K562 (cell line): Measurements from ENCODE around the gene MAP3K7. TPM values are rescaled to one million over a fixed set of nuclear protein-coding genes. Genes with fewer than 3 reads are reported as not detected.

ENCODE experiments used
- ATAC-seq: fragments of 200-7000 bp; cut with Tn5 transposase; 3 replicates; pipeline ENCODE4 v1.9.1; 2020; ENCODE audit warnings: moderate library complexity
- BruUV-seq: library from RNA; stranded (reverse); fragments of 400-500 nt; replicated peaks from 2 replicates; lab custom pipeline; 2021; lab: Mats Ljungman, UMichigan
- CTCF ChIA-PET: fragments of 300-600 bp; formaldehyde crosslinking; extraction: SDS; loops from one replicate; lab custom pipeline; 2021; ENCODE audit warnings: low intra/inter-chr PET ratio; lab: Yijun Ruan, JAX
- POLR2A ChIA-PET: fragments of 300-600, 350-650 bp; sonication (Branson Sonifier 250); formaldehyde crosslinking; extraction: SDS; loops from one replicate; lab custom pipeline; 2021; ENCODE audit warnings: antibody characterized with exemption, inconsistent platforms; lab: Yijun Ruan, JAX
- DNase-seq, 4 experiments: peaks; one replicate each; pipeline versions ENCODE4 v3.0.0 to v3.0.0-alpha.2; 2011 to 2018; ENCODE audit warnings: low spot score in 3 of 4, mixed read lengths in 3 of 4; ENCODE audit errors: extremely low read depth in 1 of 4
- FAIRE-seq: peaks from 2 replicates; lab custom pipeline; 2011; peaks lifted over from hg19 to GRCh38; lab: Jason Lieb, UNC
- H2AFZ ChIP-seq: 2 replicates; pipeline ENCODE4 v1.6.0; 2011; ENCODE audit warnings: low read depth, low read length, control low read depth, inconsistent platforms
- H3K27ac ChIP-seq: fragments of 200-600 bp; 3 replicates; pipeline ENCODE4 v1.8.0; 2011; ENCODE audit warnings: low read depth, mild to moderate bottlenecking, control low read depth, inconsistent platforms, low read length, moderate library complexity, mixed read lengths; ENCODE audit errors: extremely low read depth
- H3K27me3 ChIP-seq, 2 experiments: fragments of 300-600 bp in 1 of 2; 2 replicates in 1 of 2; 3 replicates in 1 of 2; pipeline versions ENCODE4 v1.6.0 to v1.8.0; 2011; ENCODE audit warnings: inconsistent platforms in 2 of 2, low read length in 2 of 2, mild to moderate bottlenecking in 1 of 2, mixed read lengths in 1 of 2, moderate library complexity in 1 of 2; ENCODE audit not compliant: control insufficient read depth in 2 of 2, insufficient read depth in 2 of 2
- H3K36me3 ChIP-seq: fragments of 300-600 bp; 3 replicates; pipeline ENCODE4 v1.8.0; 2011; ENCODE audit warnings: mild to moderate bottlenecking, low read length, inconsistent platforms; ENCODE audit not compliant: control insufficient read depth, insufficient read depth
- H3K4me1 ChIP-seq, 2 experiments: fragments of 200-600 bp in 1 of 2; replicated peaks in 1 of 2; 2 replicates in 1 of 2; 3 replicates in 1 of 2; pipeline versions ENCODE4 v1.5.1 to v1.8.0; 2011; ENCODE audit warnings: inconsistent platforms in 2 of 2, low read length in 2 of 2, mild to moderate bottlenecking in 1 of 2, mixed read lengths in 1 of 2, moderate library complexity in 1 of 2; ENCODE audit not compliant: control insufficient read depth in 2 of 2, insufficient read depth in 2 of 2
- H3K4me2 ChIP-seq: 2 replicates; pipeline ENCODE4 v1.6.1; 2011; ENCODE audit warnings: low read length, control low read depth, inconsistent platforms, mixed read lengths; ENCODE audit not compliant: insufficient read depth
- H3K4me3 ChIP-seq: fragments of 200-600 bp; sonication (generic), shearing (Covaris generic); 2 replicates; pipeline ENCODE4 v1.5.1; 2016; ENCODE audit warnings: control low read depth, inconsistent platforms
- H3K79me2 ChIP-seq: fragments of 200-600 bp; 3 replicates; pipeline ENCODE4 v1.8.0; 2011; ENCODE audit warnings: low read length, inconsistent platforms; ENCODE audit not compliant: control insufficient read depth, insufficient read depth
- H3K9ac ChIP-seq, 2 experiments: 2 replicates each; pipeline versions ENCODE4 v1.6.0 to v1.6.1; 2011; ENCODE audit warnings: low read depth in 2 of 2, low read length in 2 of 2, control low read depth in 1 of 2, inconsistent platforms in 1 of 2, mild to moderate bottlenecking in 1 of 2, mixed read lengths in 1 of 2; ENCODE audit not compliant: insufficient read depth in 1 of 2
- H3K9me1 ChIP-seq: one replicate; pipeline ENCODE4 v1.6.0; 2011; ENCODE audit warnings: inconsistent platforms, mild to moderate bottlenecking, low read length, moderate library complexity; ENCODE audit not compliant: control insufficient read depth, insufficient read depth
- H3K9me3 ChIP-seq: replicated peaks from 2 replicates; pipeline ENCODE4 v1.5.1; 2011; ENCODE audit warnings: low read depth, low read length, inconsistent platforms; ENCODE audit not compliant: control insufficient read depth, insufficient read depth
- H4K20me1 ChIP-seq: replicated peaks from 2 replicates; pipeline ENCODE4 v1.6.1; 2011; ENCODE audit warnings: low read length, inconsistent platforms, mixed read lengths; ENCODE audit not compliant: control insufficient read depth, insufficient read depth
- BRF2 ChIP-seq: IDR thresholded peaks from 3 replicates; pipeline ENCODE4 v1.6.1; 2011; ENCODE audit warnings: borderline replicate concordance, mild to moderate bottlenecking; ENCODE audit not compliant: insufficient read length, insufficient read depth
- CBX1 ChIP-seq: sonication (generic); IDR thresholded peaks from 2 replicates; pipeline ENCODE4 v1.6.1; 2016; ENCODE audit warnings: antibody characterized with exemption, low read depth, mild to moderate bottlenecking
- NR2F6 ChIP-seq: fragments of 450-650 bp; formaldehyde crosslinking; IDR thresholded peaks from 2 replicates; pipeline ENCODE4 v1.4.0; 2020; ENCODE audit warnings: mild to moderate bottlenecking
- PCBP1 ChIP-seq: fragments of 200-400 bp; formaldehyde crosslinking; IDR thresholded peaks from 2 replicates; pipeline ENCODE4 v1.6.1; 2018; ENCODE audit warnings: mild to moderate bottlenecking, low read depth, low read length; ENCODE audit not compliant: poor library complexity, severe bottlenecking
- ZNF830 ChIP-seq: fragments of 250-450 bp; sonication (Bioruptor Pico); IDR thresholded peaks from 2 replicates; pipeline ENCODE4 v1.5.0; 2021; ENCODE audit warnings: mild to moderate bottlenecking
- in situ Hi-C: fragments of 300-500 bp; cut with MboI; formaldehyde crosslinking; loops from 4 replicates; pipeline ENCODE4 v1.15.0; 2018; ENCODE audit warnings: inconsistent platforms, mixed read lengths
- intact Hi-C: fragments of 100-400 bp; cut with micrococcal nuclease; formaldehyde crosslinking; loops from 2 replicates; pipeline ENCODE4 v1.14.2; 2022
- polyA plus RNA-seq, 8 experiments: library from polyadenylated mRNA; depleted of rRNA in 4 of 8; stranded (reverse) in 5 of 8; unstranded in 3 of 8; fragments of >200 nt; fragmentation: Nextera tagmentation in 2 of 8; fragmentation: Illumina TruSeq in 1 of 8; extraction: Ambion mirVana in 2 of 8; extraction: Trizol in 1 of 8; gene quantifications; 2 replicates each; pipeline versions ENCODE4 v1.2.1 to v1.2.3, GENCODE V29; 2011 to 2014; ENCODE audit warnings: inconsistent platforms in 1 of 8, missing spikeins in 1 of 8
- total RNA-seq, 7 experiments: library from RNA; depleted of rRNA in 6 of 7; stranded (reverse); fragments of >200 nt in 6 of 7; fragmentation: Illumina TruSeq in 2 of 7; extraction: Trizol in 2 of 7; gene quantifications; 2 replicates each; pipeline versions ENCODE4 v1.2.1 to v1.2.3, GENCODE V29; 2011 to 2021; ENCODE audit warnings: low replicate concordance in 1 of 7
- TF ChIP-seq, protein P1 (sequence below): fragments of 450-650 bp; formaldehyde crosslinking; IDR thresholded peaks from 2 replicates; pipeline ENCODE4 v1.4.0; 2022; ENCODE audit warnings: missing genetic modification characterization
- TF ChIP-seq, protein P2 (sequence below): IDR thresholded peaks from 2 replicates; pipeline ENCODE4 v1.6.1; 2012; ENCODE audit warnings: low read depth, low read length, improper control_type of control experiment, borderline replicate concordance

The MAP3K7 gene
- total and polyA plus RNA-seq, 9 of the 15 experiments (the other 6 are each of a cell fraction or from before 2014, with no cell fraction given), result 13.4 to 60.9 (median 34.8) TPM

- TF ChIP-seq ZNF830 (CRISPR knock-in tag) (no peak), BRF2 (no peak), NR2F6 (no peak), PCBP1 (no peak), CBX1 (no peak)
- TF ChIP-seq, protein P1, sequence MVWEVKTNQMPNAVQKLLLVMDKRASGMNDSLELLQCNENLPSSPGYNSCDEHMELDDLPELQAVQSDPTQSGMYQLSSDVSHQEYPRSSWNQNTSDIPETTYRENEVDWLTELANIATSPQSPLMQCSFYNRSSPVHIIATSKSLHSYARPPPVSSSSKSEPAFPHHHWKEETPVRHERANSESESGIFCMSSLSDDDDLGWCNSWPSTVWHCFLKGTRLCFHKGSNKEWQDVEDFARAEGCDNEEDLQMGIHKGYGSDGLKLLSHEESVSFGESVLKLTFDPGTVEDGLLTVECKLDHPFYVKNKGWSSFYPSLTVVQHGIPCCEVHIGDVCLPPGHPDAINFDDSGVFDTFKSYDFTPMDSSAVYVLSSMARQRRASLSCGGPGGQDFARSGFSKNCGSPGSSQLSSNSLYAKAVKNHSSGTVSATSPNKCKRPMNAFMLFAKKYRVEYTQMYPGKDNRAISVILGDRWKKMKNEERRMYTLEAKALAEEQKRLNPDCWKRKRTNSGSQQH, result no peak
- TF ChIP-seq, protein P2, sequence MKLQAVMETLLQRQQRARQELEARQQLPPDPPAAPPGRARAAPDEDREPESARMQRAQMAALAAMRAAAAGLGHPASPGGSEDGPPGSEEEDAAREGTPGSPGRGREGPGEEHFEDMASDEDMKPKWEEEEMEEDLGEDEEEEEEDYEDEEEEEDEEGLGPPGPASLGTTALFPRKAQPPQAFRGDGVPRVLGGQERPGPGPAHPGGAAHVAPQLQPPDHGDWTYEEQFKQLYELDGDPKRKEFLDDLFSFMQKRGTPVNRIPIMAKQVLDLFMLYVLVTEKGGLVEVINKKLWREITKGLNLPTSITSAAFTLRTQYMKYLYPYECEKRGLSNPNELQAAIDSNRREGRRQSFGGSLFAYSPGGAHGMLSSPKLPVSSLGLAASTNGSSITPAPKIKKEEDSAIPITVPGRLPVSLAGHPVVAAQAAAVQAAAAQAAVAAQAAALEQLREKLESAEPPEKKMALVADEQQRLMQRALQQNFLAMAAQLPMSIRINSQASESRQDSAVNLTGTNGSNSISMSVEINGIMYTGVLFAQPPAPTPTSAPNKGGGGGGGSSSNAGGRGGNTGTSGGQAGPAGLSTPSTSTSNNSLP, result no peak
- ChIA-PET POLR2A (interaction anchor here (0.8 to 1.7 kb wide), 3 partner anchors 8 to 15 kb away, joined by 3 to 7 read pairs (median 3); no protein-coding TSS in a partner anchor), CTCF (no interaction called here)
- Histone ChIP-seq H3K9ac (no peak overlapping the region), H3K79me2 (peaks cover 18% of the 10 kb centered on the region), H2AFZ (no peak overlapping the region), H3K36me3 (peaks cover 30% of the 10 kb centered on the region; the same call in 2 of the 3 replicates), H3K9me1 (no peaks in the 10 kb centered on the region), H4K20me1 (0 out of 2 replicates have a peak, but pooled peaks cover 6% of the 10 kb centered on the region), H3K4me2 (no peak overlapping the region), H3K4me3 (no peak overlapping the region), H3K4me1 (no peaks in the 10 kb centered on the region), H3K9me3 (no peaks in the 10 kb centered on the region), H3K27me3 (no peaks in the 10 kb centered on the region), H3K27ac (no peak overlapping the region)
- no TSS peak for BruUV-seq
- ATAC-seq (no peak), FAIRE-seq (no peak), DNase-seq (no peak)
- in situ Hi-C loops (no loop called here), intact Hi-C loops (no loop called here)
Measured at GRCh38 chr6:90569223-90569622, 17.6 kb downstream of the MAP3K7 start.
